Panc1 (cell line): Measurements from ENCODE around the gene PRR36. TPM values are rescaled to one million over a fixed set of nuclear protein-coding genes. Genes with fewer than 3 reads are reported as not detected.

Source experiments
- ATAC-seq: fragments of 200-7000 bp; cut with Tn5 transposase; 2 replicates; pipeline ENCODE4 v1.9.1; 2020; ENCODE audit warnings: mild to moderate bottlenecking, moderate library complexity
- BruUV-seq: library from RNA; stranded (reverse); fragments of 400-500 nt; replicated peaks from 2 replicates; lab custom pipeline; 2021; lab: Mats Ljungman, UMichigan
- CTCF ChIA-PET: fragments of 300-600 bp; sonication (Branson Sonifier 250); formaldehyde crosslinking; loops from one replicate; lab custom pipeline; 2022; ENCODE audit warnings: antibody characterized with exemption; lab: Charles Lee
- POLR2A ChIA-PET: fragments of 300-600 bp; sonication (Branson Sonifier 250); formaldehyde crosslinking; loops from one replicate; lab custom pipeline; 2022; ENCODE audit warnings: antibody characterized with exemption; lab: Charles Lee
- DNase-seq: peaks from one replicate; pipeline ENCODE4 v3.0.0-alpha.2; 2010; ENCODE audit warnings: low read depth, low spot score
- H3K27ac ChIP-seq: 2 replicates; pipeline ENCODE4 v1.5.1; 2011; ENCODE audit warnings: mild to moderate bottlenecking, low read length, inconsistent platforms
- H3K27me3 ChIP-seq: fragments of 200-500 bp; sonication (Bioruptor generic); 2 replicates; pipeline ENCODE4 v1.6.0; 2014; ENCODE audit warnings: low read length, inconsistent platforms; ENCODE audit not compliant: control insufficient read depth, insufficient read depth
- H3K36me3 ChIP-seq: fragments of 200-500 bp; sonication (Bioruptor generic); 2 replicates; pipeline ENCODE4 v1.5.1; 2014; ENCODE audit warnings: inconsistent platforms, mild to moderate bottlenecking, low read length, moderate library complexity; ENCODE audit not compliant: control insufficient read depth, insufficient read depth
- H3K4me1 ChIP-seq: 2 replicates; pipeline ENCODE4 v1.5.1; 2011; ENCODE audit warnings: inconsistent platforms, mild to moderate bottlenecking, low read length, moderate library complexity; ENCODE audit not compliant: control insufficient read depth, insufficient read depth
- H3K4me3 ChIP-seq, 2 experiments: 2 replicates each; pipeline ENCODE4 v1.5.1; 2011 to 2012; ENCODE audit warnings: low read depth in 2 of 2, low read length in 2 of 2, mild to moderate bottlenecking in 2 of 2, inconsistent platforms in 1 of 2, moderate library complexity in 1 of 2
- H3K9me3 ChIP-seq: fragments of 200-500 bp; sonication (Bioruptor generic); 2 replicates; pipeline ENCODE4 v1.5.1; 2014; ENCODE audit warnings: low read depth, mild to moderate bottlenecking, inconsistent platforms, low read length, moderate library complexity; ENCODE audit not compliant: control insufficient read depth, insufficient read depth
- CTCF ChIP-seq: fragments of 450-650 bp; IDR thresholded peaks from 2 replicates; pipeline ENCODE4 v1.5.1; 2017; ENCODE audit warnings: mild to moderate bottlenecking
- POLR2AphosphoS5 ChIP-seq: IDR thresholded peaks from 2 replicates; pipeline ENCODE4 v1.6.1; 2012; ENCODE audit warnings: mild to moderate bottlenecking, low read depth, low read length, moderate library complexity
- REST ChIP-seq, 2 experiments: IDR thresholded peaks; 2 replicates each; pipeline ENCODE4 v1.6.1; 2011 to 2012; ENCODE audit warnings: low read depth in 2 of 2, control low read depth in 1 of 2, low read length in 1 of 2, mild to moderate bottlenecking in 1 of 2, moderate library complexity in 1 of 2; ENCODE audit not compliant: insufficient read depth in 1 of 2
- SIN3A ChIP-seq: IDR thresholded peaks from 2 replicates; pipeline ENCODE4 v1.6.1; 2012; ENCODE audit warnings: low read depth, mild to moderate bottlenecking, low read length, moderate library complexity, borderline replicate concordance; ENCODE audit not compliant: insufficient read depth
- TCF7L2 ChIP-seq: IDR thresholded peaks from 2 replicates; pipeline ENCODE4 v1.6.1; 2011; ENCODE audit warnings: mild to moderate bottlenecking, low read depth, low read length, inconsistent platforms
- in situ Hi-C: cut with HindIII; loops from 2 replicates; pipeline ENCODE4 v1.10.0; 2016; ENCODE audit warnings: low sequenced_read_pairs, low pct_unique_long_range_greater_than_20kb
- intact Hi-C: fragments of 100-400 bp; cut with micrococcal nuclease; formaldehyde crosslinking; loops from one replicate; pipeline ENCODE4 v1.10.0; 2022; ENCODE audit not compliant: unreplicated experiment
- total RNA-seq: library from RNA; stranded (reverse); gene quantifications from one replicate; pipeline ENCODE4 v1.2.1, GENCODE V29; 2021; ENCODE audit not compliant: unreplicated experiment

Gene PRR36
- total RNA-seq, 1 experiment from 2014 or later, result 3.7 TPM

- no peaks in the 10 kb centered on the region for H3K36me3 ChIP-seq
- no peak overlapping the region for H3K27ac ChIP-seq
- no peaks in the 10 kb centered on the region for H3K27me3 ChIP-seq
- H3K4me3 ChIP-seq, result no peak overlapping the region
- ChIA-PET POLR2A (no interaction called here), CTCF (interaction anchor here (0.9 kb wide), 1 partner anchor 13 kb away, joined by 5 read pairs; no protein-coding TSS in a partner anchor)
- intact Hi-C loops, result no loop called here
- H3K4me1 ChIP-seq, result no peaks in the 10 kb centered on the region
- H3K9me3 ChIP-seq, result no peaks in the 10 kb centered on the region
- no peak for ATAC-seq
- no peak for DNase-seq
- BruUV-seq, result no TSS peak
- no peak for TF ChIP-seq POLR2AphosphoS5
- no peak for TF ChIP-seq CTCF
- TF ChIP-seq REST (IDR thresholded peaks at IDR 0.05; ENCODE audit: insufficient read depth in 1 of 2, low read depth in 2 of 2, low read length in 1 of 2), result no peak
- TF ChIP-seq TCF7L2, result no peak
- TF ChIP-seq SIN3A, result no peak
- in situ Hi-C loops, result no loop called here
Measured at GRCh38 chr19:7881910-7882309, 7.7 kb upstream of the PRR36 start.

- ChIA-PET POLR2A (no interaction called here), CTCF (interaction anchor here (1.5 kb wide), 1 partner anchor 10 kb away, joined by 6 read pairs; no protein-coding TSS in a partner anchor)
- DNase-seq (no peak), ATAC-seq (no peak)
- Histone ChIP-seq H3K4me1 (no peaks in the 10 kb centered on the region), H3K9me3 (no peaks in the 10 kb centered on the region), H3K27ac (no peak overlapping the region), H3K27me3 (no peaks in the 10 kb centered on the region), H3K36me3 (no peaks in the 10 kb centered on the region), H3K4me3 (no peak overlapping the region)
- no TSS peak for BruUV-seq
- in situ Hi-C loops (no loop called here), intact Hi-C loops (no loop called here)
- TF ChIP-seq POLR2AphosphoS5 (no peak), CTCF (no peak), TCF7L2 (no peak), SIN3A (no peak), REST (IDR thresholded peaks at IDR 0.05; ENCODE audit: insufficient read depth in 1 of 2, low read depth in 2 of 2, low read length in 1 of 2) (no peak)
Measured at GRCh38 chr19:7879836-7880235, 5.6 kb upstream of the PRR36 start.
